Stimulated activated CD8-positive, alpha-beta memory T cell treated with anti-CD3 and anti-CD28 coated beads, Interleukin-7, amount 100 ng/mL, for 1 hour (primary cell): Measurements from ENCODE around the gene SOX13.

ENCODE experiments used
- DNase-seq, 2 donors: peaks; one replicate each; pipeline ENCODE4 v3.0.0-alpha.2; 2020; ENCODE audit warnings: low read depth in 2 of 2

The SOX13 gene

GRCh38 chr1:204106825-204107224 is 33.9 kb downstream of the SOX13 start:
- no peak for DNase-seq

- DNase-seq = no peak
Measured at GRCh38 chr1:204107892-204108291, 35.0 kb downstream of the SOX13 start.

GRCh38 chr1:204108312-204109141 is 35.6 kb downstream of the SOX13 start:
- DNase-seq = no peak

GRCh38 chr1:204110894-204111633 is 38.1 kb downstream of the SOX13 start:
- DNase-seq = no peak

- DNase-seq = no peak
Measured at GRCh38 chr1:204112876-204113730, 40.2 kb downstream of the SOX13 start.

- DNase-seq = no peak
Measured at GRCh38 chr1:204113896-204114295, 41.0 kb downstream of the SOX13 start.

- no peak for DNase-seq
Measured at GRCh38 chr1:204114606-204115005, 41.7 kb downstream of the SOX13 start.

- no peak for DNase-seq
Measured at GRCh38 chr1:204115116-204115515, 42.2 kb downstream of the SOX13 start.

- DNase-seq = no peak
Measured at GRCh38 chr1:204116539-204116938, 43.6 kb downstream of the SOX13 start.

GRCh38 chr1:204121840-204122555 is 49.1 kb downstream of the SOX13 start:
- no peak for DNase-seq

- no peak for DNase-seq
Measured at GRCh38 chr1:204123376-204123775, 50.5 kb downstream of the SOX13 start.

- DNase-seq = no peak
Measured at GRCh38 chr1:204124639-204125038, 51.7 kb downstream of the SOX13 start.

GRCh38 chr1:204125759-204126351 is 52.9 kb downstream of the SOX13 start:
- no peak for DNase-seq

GRCh38 chr1:204126386-204126785 is 53.5 kb downstream of the SOX13 start:
- no peak for DNase-seq

GRCh38 chr1:204126956-204127355 is 54.0 kb downstream of the SOX13 start:
- no peak for DNase-seq

GRCh38 chr1:204127597-204128242 is 54.8 kb downstream of the SOX13 start:
- DNase-seq = no peak

- DNase-seq = no peak
Measured at GRCh38 chr1:204128464-204128963, 55.6 kb downstream of the SOX13 start.

GRCh38 chr1:204128964-204129896 is 56.3 kb downstream of the SOX13 start:
- peak in 1 of 2 donors; percentile 35 for DNase-seq

GRCh38 chr1:204130178-204130577 is 57.3 kb downstream of the SOX13 start:
- DNase-seq = no peak
